KMS-11 (cell line): ENCODE results near the gene GDF7.

ENCODE experiments used
- H2AFZ ChIP-seq: fragments of 200-600 bp; sonication (generic); 2 replicates; pipeline ENCODE4 v1.6.1; 2016; ENCODE audit warnings: antibody characterized with exemption, mixed run types, low read depth
- H3K27ac ChIP-seq: fragments of 200-600 bp; sonication (generic); 2 replicates; pipeline ENCODE4 v1.6.1; 2016; ENCODE audit warnings: mild to moderate bottlenecking, mixed run types
- H3K27me3 ChIP-seq: fragments of 200-600 bp; sonication (generic); 2 replicates; pipeline ENCODE4 v1.6.1; 2017; ENCODE audit warnings: mild to moderate bottlenecking, low read depth, mixed run types, moderate library complexity; ENCODE audit not compliant: insufficient read depth
- H3K36me3 ChIP-seq: fragments of 200-600 bp; sonication (generic); 2 replicates; pipeline ENCODE4 v1.6.1; 2017; ENCODE audit warnings: mild to moderate bottlenecking, mixed run types; ENCODE audit not compliant: insufficient read depth
- H3K4me1 ChIP-seq: fragments of 200-600 bp; sonication (generic); 2 replicates; pipeline ENCODE4 v1.6.1; 2016; ENCODE audit warnings: mild to moderate bottlenecking, low read depth, mixed run types; ENCODE audit not compliant: poor library complexity, severe bottlenecking
- H3K4me2 ChIP-seq: fragments of 200-600 bp; sonication (generic); 2 replicates; pipeline ENCODE4 v1.7.0; 2016; ENCODE audit warnings: mild to moderate bottlenecking, mixed run types
- H3K4me3 ChIP-seq: fragments of 200-600 bp; sonication (generic); IDR thresholded peaks from 2 replicates; pipeline ENCODE4 v1.6.1; 2017; ENCODE audit warnings: low read depth, low read length, mixed read lengths; ENCODE audit not compliant: insufficient read depth
- H3K79me2 ChIP-seq: fragments of 200-600 bp; sonication (generic); 2 replicates; pipeline ENCODE4 v1.6.1; 2016; ENCODE audit warnings: low read depth, mixed run types; ENCODE audit not compliant: insufficient read depth
- H3K9ac ChIP-seq: fragments of 200-600 bp; sonication (generic); 2 replicates; pipeline ENCODE4 v1.6.1; 2016; ENCODE audit warnings: mild to moderate bottlenecking, mixed run types
- H4K20me1 ChIP-seq: fragments of 200-600 bp; sonication (generic); 2 replicates; pipeline ENCODE4 v1.6.1; 2016; ENCODE audit warnings: mild to moderate bottlenecking, mixed run types; ENCODE audit not compliant: insufficient read depth
- CTCF ChIP-seq: fragments of 200-600 bp; sonication (generic); conservative IDR thresholded peaks from 2 replicates; pipeline ENCODE4 v1.6.1; 2017; ENCODE audit warnings: low read depth, mild to moderate bottlenecking, antibody characterized with exemption, low read length, moderate library complexity, mixed read lengths

GDF7 gene

GRCh38 chr2:20633794-20634506, 33.0 kb upstream of the GDF7 start:
- Histone ChIP-seq H2AFZ (no peak overlapping the region), H3K36me3 (no peaks in the 10 kb centered on the region), H3K4me1 (no peaks in the 10 kb centered on the region), H4K20me1 (no peaks in the 10 kb centered on the region), H3K4me3 (no peak overlapping the region), H3K27ac (no peak overlapping the region), H3K4me2 (no peak overlapping the region), H3K27me3 (no peaks in the 10 kb centered on the region), H3K9ac (no peak overlapping the region), H3K79me2 (no peaks in the 10 kb centered on the region)
- no peak for TF ChIP-seq CTCF

GRCh38 chr2:20634507-20635112, 32.3 kb upstream of the GDF7 start:
- H3K4me1 ChIP-seq, result no peaks in the 10 kb centered on the region
- no peaks in the 10 kb centered on the region for H3K36me3 ChIP-seq
- H3K4me2 ChIP-seq, result no peak overlapping the region
- H3K27me3 ChIP-seq, result no peaks in the 10 kb centered on the region
- H3K79me2 ChIP-seq, result no peaks in the 10 kb centered on the region
- TF ChIP-seq CTCF, result no peak
- H3K27ac ChIP-seq, result no peak overlapping the region
- no peak overlapping the region for H3K4me3 ChIP-seq
- no peak overlapping the region for H2AFZ ChIP-seq
- no peak overlapping the region for H3K9ac ChIP-seq
- H4K20me1 ChIP-seq, result no peaks in the 10 kb centered on the region

- H3K4me2 ChIP-seq, result no peak overlapping the region
- no peaks in the 10 kb centered on the region for H3K27me3 ChIP-seq
- TF ChIP-seq CTCF, result no peak
- no peaks in the 10 kb centered on the region for H3K4me1 ChIP-seq
- H2AFZ ChIP-seq, result no peak overlapping the region
- H3K79me2 ChIP-seq, result no peaks in the 10 kb centered on the region
- no peaks in the 10 kb centered on the region for H3K36me3 ChIP-seq
- no peak overlapping the region for H3K9ac ChIP-seq
- no peaks in the 10 kb centered on the region for H4K20me1 ChIP-seq
- no peak overlapping the region for H3K27ac ChIP-seq
- no peak overlapping the region for H3K4me3 ChIP-seq
These were observed 31.8 kb upstream of the GDF7 start for GRCh38 chr2:20635113-20635510.

GRCh38 chr2:20635675-20636584, 31.0 kb upstream of the GDF7 start:
- Histone ChIP-seq H3K27ac (no peak overlapping the region), H3K4me2 (no peak overlapping the region), H4K20me1 (no peaks in the 10 kb centered on the region), H3K27me3 (no peaks in the 10 kb centered on the region), H3K9ac (no peak overlapping the region), H3K36me3 (no peaks in the 10 kb centered on the region), H3K4me3 (no peak overlapping the region), H2AFZ (no peak overlapping the region), H3K4me1 (no peaks in the 10 kb centered on the region), H3K79me2 (no peaks in the 10 kb centered on the region)
- peak; percentile 86 for TF ChIP-seq CTCF
